CD8-positive, alpha-beta memory T cell (primary cell): ENCODE measurements around the gene TMEM132D. TPM values are rescaled to one million over a fixed set of nuclear protein-coding genes. Genes with fewer than 3 reads are reported as not detected.

ENCODE experiments used
- CTCF ChIA-PET: fragments of 350-600 bp; sonication (Branson Sonifier 250); formaldehyde crosslinking; loops from one replicate; lab custom pipeline; 2021; ENCODE audit warnings: antibody characterized with exemption; lab: Charles Lee
- POLR2A ChIA-PET: fragments of 350-600 bp; sonication (Branson Sonifier 250); formaldehyde crosslinking; loops from one replicate; lab custom pipeline; 2021; ENCODE audit warnings: antibody characterized with exemption; lab: Charles Lee
- DNase-seq, 5 donors: peaks; one replicate each; pipeline versions ENCODE4 v3.0.0 to v3.0.0-alpha.2; 2020 to 2022; ENCODE audit warnings: mixed read lengths in 1 of 5
- H3K27ac ChIP-seq: one replicate; pipeline ENCODE4 v1.7.0; 2013; ENCODE audit warnings: low read depth, mild to moderate bottlenecking, low read length, moderate library complexity
- H3K27me3 ChIP-seq: 2 replicates; pipeline ENCODE4 v1.7.0; 2013; ENCODE audit warnings: low read length, mild to moderate bottlenecking; ENCODE audit not compliant: insufficient read depth, poor library complexity, severe bottlenecking
- H3K36me3 ChIP-seq: 2 replicates; pipeline ENCODE4 v1.7.0; 2013; ENCODE audit warnings: mild to moderate bottlenecking, low read length, moderate library complexity; ENCODE audit not compliant: insufficient read depth
- H3K4me1 ChIP-seq: 2 replicates; pipeline ENCODE4 v1.7.0; 2013; ENCODE audit warnings: mild to moderate bottlenecking, low read length, moderate library complexity; ENCODE audit not compliant: insufficient read depth
- H3K4me3 ChIP-seq: 2 replicates; pipeline ENCODE4 v1.7.0; 2013; ENCODE audit warnings: mild to moderate bottlenecking, low read length
- H3K9me3 ChIP-seq: 2 replicates; pipeline ENCODE4 v1.7.0; 2013; ENCODE audit warnings: mild to moderate bottlenecking, low read length
- H3K27ac Mint-ChIP-seq, 8 donors: one replicate each; pipeline ENCODE4 v1.8.0; 2020 to 2021; ENCODE audit warnings: mixed read lengths in 8 of 8, mild to moderate bottlenecking in 6 of 8, inconsistent platforms in 3 of 8, moderate library complexity in 3 of 8
- H3K27me3 Mint-ChIP-seq, 2 donors: one replicate each; pipeline ENCODE4 v1.8.0; 2020 to 2021; ENCODE audit warnings: mixed read lengths in 2 of 2, mild to moderate bottlenecking in 1 of 2, moderate library complexity in 1 of 2
- H3K36me3 Mint-ChIP-seq, 3 donors: one replicate each; pipeline ENCODE4 v1.8.0; 2020 to 2021; ENCODE audit warnings: mixed read lengths in 3 of 3, inconsistent platforms in 1 of 3, mild to moderate bottlenecking in 1 of 3
- H3K4me1 Mint-ChIP-seq, 3 donors: one replicate each; pipeline ENCODE4 v1.8.0; 2020 to 2021; ENCODE audit warnings: mixed read lengths in 3 of 3, inconsistent platforms in 1 of 3, mild to moderate bottlenecking in 1 of 3
- H3K4me3 Mint-ChIP-seq, 7 donors: one replicate each; pipeline ENCODE4 v1.8.0; 2020 to 2021; ENCODE audit warnings: mixed read lengths in 7 of 7, mild to moderate bottlenecking in 6 of 7, moderate library complexity in 4 of 7, inconsistent platforms in 2 of 7
- H3K9me3 Mint-ChIP-seq, 5 donors: one replicate each; pipeline ENCODE4 v1.8.0; 2020 to 2022; ENCODE audit warnings: mixed read lengths in 5 of 5, mild to moderate bottlenecking in 3 of 5, moderate library complexity in 2 of 5, inconsistent platforms in 1 of 5
- polyA plus RNA-seq: library from polyadenylated mRNA; unstranded; fragments of 300-500 nt; fragmentation: Illumina TruSeq; gene quantifications from one replicate; pipeline ENCODE4 v1.2.3, GENCODE V29; 2021
- total RNA-seq, 2 experiments: library from RNA; stranded (reverse); gene quantifications; one replicate each; pipeline ENCODE4 v1.2.3, GENCODE V29; 2021

The TMEM132D gene
- total and polyA plus RNA-seq, 3 experiments from 2014 or later = not detected

DNA sequence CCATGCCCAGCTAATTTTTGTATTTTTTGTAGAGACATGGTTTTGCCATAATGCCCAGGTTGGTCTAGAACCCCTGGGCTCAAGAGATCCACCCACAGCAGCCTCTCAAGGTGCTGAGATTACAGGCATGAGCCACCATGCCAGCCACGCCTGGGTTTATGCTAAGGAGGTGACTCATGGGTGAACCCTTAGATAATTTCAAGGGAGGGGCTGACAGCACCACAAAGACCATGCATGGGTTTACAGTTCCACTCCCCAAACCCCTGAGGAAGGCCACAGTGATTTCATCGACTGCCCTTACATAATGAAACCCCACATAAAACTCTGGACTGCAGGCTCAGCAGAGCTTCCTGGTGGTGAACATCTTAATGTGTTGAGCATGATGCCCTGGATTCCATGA, 33.7 kb downstream of the TMEM132D start:
- POLR2A ChIA-PET = no interaction called here

DNA sequence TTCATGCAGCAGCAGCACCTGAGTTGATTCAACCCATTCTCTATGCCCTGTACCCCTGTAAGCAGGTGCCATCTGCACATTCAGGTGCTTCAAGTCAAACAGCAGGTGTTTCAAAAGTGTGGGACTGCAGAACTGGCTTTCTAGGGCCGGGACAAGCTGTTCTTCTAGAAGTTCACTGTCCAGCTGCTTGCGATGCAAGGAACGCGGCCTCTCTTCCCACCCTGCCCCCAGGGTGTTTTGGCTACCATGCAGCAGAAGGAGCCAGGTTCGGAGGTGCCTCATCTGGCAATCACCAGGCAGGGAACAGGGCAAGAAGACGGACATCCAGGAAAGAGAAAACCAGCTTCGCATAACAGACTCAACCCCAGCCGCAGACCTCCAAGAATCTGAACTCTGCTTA, 35.2 kb downstream of the TMEM132D start:
- Histone ChIP-seq H3K4me1 (no peaks in the 10 kb centered on the region), H3K27ac (no peak overlapping the region), H3K36me3 (no peaks in the 10 kb centered on the region), H3K9me3 (no peaks in the 10 kb centered on the region), H3K27me3 (no peaks in the 10 kb centered on the region), H3K4me3 (no peak overlapping the region)
- POLR2A ChIA-PET = no interaction called here
- Mint-ChIP-seq H3K4me3 (no peak overlapping the region), H3K4me1 (no peaks in the 10 kb centered on the region), H3K36me3 (no peaks in the 10 kb centered on the region), H3K27ac (no peak overlapping the region), H3K27me3 (no peaks in the 10 kb centered on the region), H3K9me3 (peaks cover 2 to 13% (median 4%) of the 10 kb centered on the region in 5 donors)
- CTCF ChIA-PET = no interaction called here
- DNase-seq = no peak

More for the DNA sequence above, 33.7 kb downstream of the TMEM132D start:
- no peaks in the 10 kb centered on the region for H3K4me1 Mint-ChIP-seq
- peaks cover 1 to 8% (median 2%) of the 10 kb centered on the region in 5 donors for H3K9me3 Mint-ChIP-seq
- no peaks in the 10 kb centered on the region for H3K27me3 Mint-ChIP-seq
- CTCF ChIA-PET = no interaction called here
- DNase-seq = no peak
- H3K4me3 Mint-ChIP-seq = no peak overlapping the region
- no peak overlapping the region for H3K4me3 ChIP-seq
- no peak overlapping the region for H3K27ac Mint-ChIP-seq
- H3K36me3 ChIP-seq = no peaks in the 10 kb centered on the region
- no peaks in the 10 kb centered on the region for H3K9me3 ChIP-seq
- H3K27ac ChIP-seq = no peak overlapping the region
- no peaks in the 10 kb centered on the region for H3K4me1 ChIP-seq
- H3K36me3 Mint-ChIP-seq = no peaks in the 10 kb centered on the region
- H3K27me3 ChIP-seq = no peaks in the 10 kb centered on the region

DNA sequence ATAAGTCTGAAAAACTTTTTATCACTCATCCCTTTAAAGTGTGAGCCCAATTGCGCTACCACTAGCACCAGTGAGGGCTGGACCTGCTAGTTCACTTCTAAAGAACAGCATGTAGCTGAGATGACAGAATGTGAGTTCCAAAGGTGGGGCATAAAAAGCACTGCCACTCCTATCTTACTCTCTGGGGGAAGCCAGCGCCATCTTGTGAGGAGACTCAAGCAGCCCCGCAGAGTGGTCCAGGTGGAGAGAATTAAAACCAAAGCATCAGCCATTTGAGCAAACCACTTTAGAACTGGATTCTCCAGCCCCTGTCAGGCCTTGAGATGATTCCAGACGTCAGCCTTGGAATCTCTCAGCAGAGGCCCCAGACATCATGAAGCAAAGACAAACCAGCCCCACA, 39.9 kb downstream of the TMEM132D start:
- Histone ChIP-seq H3K27me3 (no peaks in the 10 kb centered on the region), H3K27ac (no peak overlapping the region), H3K9me3 (no peaks in the 10 kb centered on the region), H3K4me3 (no peak overlapping the region), H3K4me1 (no peaks in the 10 kb centered on the region), H3K36me3 (no peaks in the 10 kb centered on the region)
- no peak overlapping the region for H3K27ac Mint-ChIP-seq
- POLR2A ChIA-PET = no interaction called here
- no peaks in the 10 kb centered on the region for H3K4me1 Mint-ChIP-seq
- no peak overlapping the region for H3K4me3 Mint-ChIP-seq
- DNase-seq = no peak
- peaks cover 2 to 13% (median 4%) of the 10 kb centered on the region in 5 donors for H3K9me3 Mint-ChIP-seq
- CTCF ChIA-PET = no interaction called here
- H3K27me3 Mint-ChIP-seq = no peaks in the 10 kb centered on the region
- H3K36me3 Mint-ChIP-seq = no peaks in the 10 kb centered on the region

DNA sequence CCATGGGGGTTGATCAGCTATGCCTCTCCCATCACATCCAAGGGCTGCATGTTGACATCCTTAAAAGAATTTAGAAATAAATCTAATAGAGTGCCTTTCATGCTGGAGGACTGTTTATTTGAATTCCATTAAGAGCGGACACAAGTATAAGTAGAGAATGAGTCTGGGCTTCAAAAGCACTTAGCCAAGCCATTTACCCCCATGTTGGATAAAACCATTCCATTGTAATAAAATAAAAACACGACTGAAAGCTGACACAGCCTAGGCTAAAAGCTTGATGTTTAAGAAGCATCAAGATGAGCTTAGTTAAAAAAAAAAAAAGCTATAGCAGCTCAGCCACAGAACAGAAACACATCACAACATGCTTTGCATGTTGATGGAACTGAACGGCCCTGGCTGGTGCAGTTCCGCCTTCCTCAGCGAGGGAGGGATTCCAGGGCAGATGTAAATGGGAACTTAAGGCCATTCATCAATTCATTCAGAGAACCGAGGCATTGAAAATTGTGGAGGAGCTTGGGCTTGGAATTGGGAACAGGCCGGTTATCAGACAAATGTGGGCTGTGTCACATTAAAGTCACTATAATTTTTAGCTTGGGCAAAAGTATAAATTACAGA, 41.2 kb downstream of the TMEM132D start:
- Histone ChIP-seq H3K4me3 (no peak overlapping the region), H3K36me3 (no peaks in the 10 kb centered on the region), H3K4me1 (no peaks in the 10 kb centered on the region), H3K27ac (no peak overlapping the region), H3K9me3 (no peaks in the 10 kb centered on the region), H3K27me3 (no peaks in the 10 kb centered on the region)
- no peaks in the 10 kb centered on the region for H3K36me3 Mint-ChIP-seq
- peaks cover 2 to 10% (median 4%) of the 10 kb centered on the region in 5 donors for H3K9me3 Mint-ChIP-seq
- H3K27ac Mint-ChIP-seq = no peak overlapping the region
- no peaks in the 10 kb centered on the region for H3K4me1 Mint-ChIP-seq
- no peak overlapping the region for H3K4me3 Mint-ChIP-seq
- POLR2A ChIA-PET = no interaction called here
- no peak for DNase-seq
- CTCF ChIA-PET = no interaction called here
- no peaks in the 10 kb centered on the region for H3K27me3 Mint-ChIP-seq

DNA sequence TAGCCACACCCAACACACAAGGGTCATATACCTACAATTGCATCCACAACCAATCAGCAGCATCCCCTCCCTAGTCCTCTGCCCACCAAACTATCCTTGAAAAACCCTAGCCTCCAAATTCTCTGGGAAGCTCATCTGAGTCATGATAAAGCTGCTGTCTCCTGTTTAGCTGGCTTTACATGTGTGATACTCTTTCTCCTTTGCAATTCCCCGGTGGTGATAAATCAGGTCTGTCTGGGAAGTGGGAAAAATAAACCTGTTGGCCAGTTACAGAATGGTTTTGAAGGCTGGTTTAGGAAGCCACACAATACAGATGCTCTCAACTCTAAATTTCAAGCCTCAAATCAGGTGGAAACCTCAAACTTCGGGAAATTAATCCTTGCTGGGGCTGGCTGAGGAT, 41.9 kb downstream of the TMEM132D start:
- Histone ChIP-seq H3K36me3 (no peaks in the 10 kb centered on the region), H3K27me3 (no peaks in the 10 kb centered on the region), H3K4me3 (no peak overlapping the region), H3K9me3 (no peaks in the 10 kb centered on the region), H3K4me1 (no peaks in the 10 kb centered on the region), H3K27ac (no peak overlapping the region)
- H3K27ac Mint-ChIP-seq = no peak overlapping the region
- no peaks in the 10 kb centered on the region for H3K36me3 Mint-ChIP-seq
- H3K9me3 Mint-ChIP-seq = peaks cover 2 to 10% (median 4%) of the 10 kb centered on the region in 5 donors
- no peak overlapping the region for H3K4me3 Mint-ChIP-seq
- no peaks in the 10 kb centered on the region for H3K27me3 Mint-ChIP-seq
- ChIA-PET CTCF (no interaction called here), POLR2A (no interaction called here)
- DNase-seq = no peak
- H3K4me1 Mint-ChIP-seq = no peaks in the 10 kb centered on the region

DNA sequence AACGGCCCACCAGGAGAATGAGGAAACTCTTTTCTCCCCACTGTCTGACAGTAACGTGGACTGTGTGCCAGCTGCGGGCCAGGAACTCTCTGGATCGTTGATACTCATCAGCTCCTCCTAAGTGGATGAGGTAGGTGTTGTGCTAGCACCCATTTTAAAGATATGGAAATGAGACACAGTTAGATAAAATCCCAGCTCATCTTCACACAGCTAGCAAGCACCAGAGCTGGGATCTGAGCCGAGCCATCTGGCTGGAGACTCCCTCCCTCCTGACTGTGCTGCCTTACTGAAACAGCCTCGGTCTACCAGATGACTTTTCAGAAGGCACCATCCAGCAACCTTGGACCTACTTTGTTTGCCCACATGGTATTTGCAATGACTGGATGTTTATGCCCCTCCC, 49.2 kb downstream of the TMEM132D start:
- Mint-ChIP-seq H3K27ac (no peak overlapping the region), H3K27me3 (no peaks in the 10 kb centered on the region), H3K4me1 (no peaks in the 10 kb centered on the region), H3K36me3 (no peaks in the 10 kb centered on the region), H3K9me3 (peaks cover 0 to 3% (median 0%) of the 10 kb centered on the region in 5 donors), H3K4me3 (peak overlapping the region in 1 of 7 donors; percentile 1)
- POLR2A ChIA-PET = no interaction called here
- Histone ChIP-seq H3K27ac (no peak overlapping the region), H3K4me3 (no peak overlapping the region), H3K36me3 (no peaks in the 10 kb centered on the region), H3K27me3 (no peaks in the 10 kb centered on the region), H3K4me1 (no peaks in the 10 kb centered on the region), H3K9me3 (no peaks in the 10 kb centered on the region)
- DNase-seq = no peak
- CTCF ChIA-PET = no interaction called here

DNA sequence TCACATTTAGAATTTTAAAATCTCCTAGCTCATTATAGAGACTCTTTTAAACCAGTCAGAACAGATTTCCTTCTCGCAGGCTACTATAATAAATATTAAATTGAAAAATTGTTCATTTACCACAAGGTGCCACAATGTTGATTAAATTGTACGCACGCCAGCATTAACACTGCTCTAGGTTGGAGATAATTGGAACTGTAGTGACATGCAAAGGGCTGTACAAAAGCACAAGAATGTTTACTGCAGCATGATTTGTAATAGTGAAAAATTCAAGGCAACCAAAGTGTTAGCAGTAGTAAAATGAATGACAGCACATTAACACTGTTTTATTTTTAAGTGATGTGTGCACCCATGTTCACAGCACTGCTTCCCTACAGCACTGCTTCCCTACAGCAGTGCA, 52.5 kb downstream of the TMEM132D start:
- Mint-ChIP-seq H3K36me3 (no peaks in the 10 kb centered on the region), H3K4me3 (no peak overlapping the region), H3K9me3 (peaks cover 0 to 3% (median 0%) of the 10 kb centered on the region in 5 donors), H3K27me3 (no peaks in the 10 kb centered on the region), H3K27ac (no peak overlapping the region), H3K4me1 (no peaks in the 10 kb centered on the region)
- no peak for DNase-seq
- Histone ChIP-seq H3K4me3 (no peak overlapping the region), H3K27ac (no peak overlapping the region), H3K27me3 (no peaks in the 10 kb centered on the region), H3K9me3 (no peaks in the 10 kb centered on the region), H3K36me3 (no peaks in the 10 kb centered on the region), H3K4me1 (no peaks in the 10 kb centered on the region)
- POLR2A ChIA-PET = no interaction called here
- CTCF ChIA-PET = no interaction called here

DNA sequence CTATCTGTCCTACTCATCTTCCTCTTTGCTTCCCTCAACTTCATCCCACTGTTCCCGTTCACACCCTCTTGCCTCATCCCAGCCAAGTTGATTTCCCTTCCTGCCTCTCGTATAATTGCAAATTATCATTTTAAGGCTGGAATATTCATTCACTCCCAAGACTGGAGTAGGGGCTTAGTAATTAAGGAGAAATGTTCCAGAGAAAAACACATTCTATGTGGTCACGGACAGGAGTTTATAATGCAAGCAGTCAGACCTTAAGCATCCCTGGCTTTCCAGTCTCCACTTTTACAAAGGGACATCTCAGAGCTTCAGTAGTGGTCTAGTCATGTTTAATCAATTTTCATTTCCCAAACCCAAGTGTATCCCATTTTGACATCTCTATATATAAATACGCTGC, 54.9 kb downstream of the TMEM132D start:
- Mint-ChIP-seq H3K4me1 (no peaks in the 10 kb centered on the region), H3K9me3 (peaks cover 0 to 3% (median 0%) of the 10 kb centered on the region in 5 donors), H3K27ac (no peak overlapping the region), H3K36me3 (no peaks in the 10 kb centered on the region), H3K4me3 (no peak overlapping the region), H3K27me3 (no peaks in the 10 kb centered on the region)
- no peak overlapping the region for H3K27ac ChIP-seq
- DNase-seq = no peak
- H3K27me3 ChIP-seq = no peaks in the 10 kb centered on the region
- no peak overlapping the region for H3K4me3 ChIP-seq
- no peaks in the 10 kb centered on the region for H3K4me1 ChIP-seq
- no peaks in the 10 kb centered on the region for H3K9me3 ChIP-seq
- H3K36me3 ChIP-seq = no peaks in the 10 kb centered on the region
- ChIA-PET POLR2A (no interaction called here), CTCF (no interaction called here)
